ENCODE measurements around the gene AIFM2.
"Not testable (repeated sequence)": the region's sequence is repeated elsewhere in the genome, so short reads cannot be mapped to it uniquely, and the experiment has no call there.

Gene AIFM2

DNA sequence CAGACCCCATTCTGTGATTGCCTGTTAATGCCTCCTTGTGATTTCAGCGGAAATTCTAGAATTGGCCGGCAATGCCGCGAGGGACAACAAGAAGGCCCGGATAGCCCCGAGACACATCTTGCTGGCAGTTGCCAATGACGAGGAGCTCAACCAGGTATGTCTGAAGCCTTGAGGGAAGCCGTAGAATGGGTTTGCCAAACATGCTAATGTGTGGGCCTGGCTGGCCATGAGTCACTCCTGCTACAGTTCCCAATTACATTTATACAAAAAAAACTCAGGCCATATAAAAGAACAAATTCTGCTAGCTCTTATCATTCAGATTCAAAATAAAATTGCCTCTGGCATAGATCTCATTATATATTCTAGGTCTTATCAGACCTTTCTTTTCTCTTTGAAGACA lies 42.6 kb downstream of the AIFM2 start:
- H3K4me3 ChIP-seq (ENCODE audit: control insufficient read depth, low read depth, low read length), result no peak overlapping the region
- peak; percentile 9 for DNase-seq (ENCODE audit: low read depth)
- TF ChIP-seq, protein P1, sequence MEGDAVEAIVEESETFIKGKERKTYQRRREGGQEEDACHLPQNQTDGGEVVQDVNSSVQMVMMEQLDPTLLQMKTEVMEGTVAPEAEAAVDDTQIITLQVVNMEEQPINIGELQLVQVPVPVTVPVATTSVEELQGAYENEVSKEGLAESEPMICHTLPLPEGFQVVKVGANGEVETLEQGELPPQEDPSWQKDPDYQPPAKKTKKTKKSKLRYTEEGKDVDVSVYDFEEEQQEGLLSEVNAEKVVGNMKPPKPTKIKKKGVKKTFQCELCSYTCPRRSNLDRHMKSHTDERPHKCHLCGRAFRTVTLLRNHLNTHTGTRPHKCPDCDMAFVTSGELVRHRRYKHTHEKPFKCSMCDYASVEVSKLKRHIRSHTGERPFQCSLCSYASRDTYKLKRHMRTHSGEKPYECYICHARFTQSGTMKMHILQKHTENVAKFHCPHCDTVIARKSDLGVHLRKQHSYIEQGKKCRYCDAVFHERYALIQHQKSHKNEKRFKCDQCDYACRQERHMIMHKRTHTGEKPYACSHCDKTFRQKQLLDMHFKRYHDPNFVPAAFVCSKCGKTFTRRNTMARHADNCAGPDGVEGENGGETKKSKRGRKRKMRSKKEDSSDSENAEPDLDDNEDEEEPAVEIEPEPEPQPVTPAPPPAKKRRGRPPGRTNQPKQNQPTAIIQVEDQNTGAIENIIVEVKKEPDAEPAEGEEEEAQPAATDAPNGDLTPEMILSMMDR (conservative IDR thresholded peaks at IDR 0.05; ENCODE audit: control insufficient read depth, insufficient read depth, low read depth, low read length), result no peak

DNA sequence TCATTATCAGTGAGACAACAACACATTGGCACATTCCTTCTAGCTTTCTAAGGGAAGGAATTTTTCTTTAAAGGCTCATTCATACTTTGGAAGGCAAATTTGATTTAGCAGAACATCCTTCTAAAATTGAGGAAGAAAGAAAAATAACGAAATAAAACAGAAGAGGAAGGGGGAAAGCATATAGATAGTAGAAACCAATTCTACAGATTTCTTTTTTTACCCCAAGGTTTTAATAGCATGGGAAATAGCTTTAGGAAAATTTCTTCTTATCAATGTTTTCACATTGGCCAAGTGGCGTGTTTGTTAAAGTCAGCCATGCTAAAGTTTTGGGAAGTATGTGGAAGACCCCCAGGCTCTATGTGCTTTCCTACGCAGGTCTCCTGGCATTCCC lies 44.3 kb downstream of the AIFM2 start:
- no peak for DNase-seq (ENCODE audit: low read depth)

DNA sequence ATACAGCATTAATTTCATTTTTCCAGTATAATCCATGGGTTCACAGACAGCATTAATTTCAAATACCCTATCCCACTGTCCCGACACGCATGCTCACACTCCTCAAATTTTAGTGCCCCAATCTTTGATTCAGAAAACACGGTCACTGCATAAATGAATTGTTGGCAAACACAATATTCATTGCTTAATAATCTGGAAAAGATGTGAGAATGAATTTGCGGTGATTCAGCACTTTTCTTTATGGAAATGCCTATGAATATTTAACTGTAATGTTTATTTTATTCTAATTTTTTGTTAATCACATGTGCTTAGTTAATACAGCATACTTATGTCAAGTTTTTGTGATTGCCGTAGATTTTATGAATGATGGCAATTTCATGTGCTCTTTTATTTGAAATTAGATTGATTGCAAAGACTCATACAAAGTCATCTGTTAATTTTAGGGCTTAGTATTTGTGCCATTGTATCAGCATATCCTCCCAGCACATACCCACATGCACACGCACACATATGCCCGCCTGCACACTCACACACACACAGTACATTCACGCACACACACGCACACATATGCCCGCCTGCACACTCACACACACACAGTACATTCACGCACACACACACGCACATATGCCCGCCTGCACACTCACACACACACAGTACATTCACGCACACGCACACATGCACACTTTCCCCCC lies 44.9 kb downstream of the AIFM2 start:
- TF ChIP-seq, protein P1 (conservative IDR thresholded peaks at IDR 0.05; ENCODE audit: control insufficient read depth, insufficient read depth, low read depth, low read length), result no peak
- peak; percentile 2 for DNase-seq (ENCODE audit: low read depth)
- H3K4me3 ChIP-seq (ENCODE audit: control insufficient read depth, low read depth, low read length), result no peak overlapping the region

More for the DNA sequence above, 44.3 kb downstream of the AIFM2 start:
- TF ChIP-seq, protein P1 (conservative IDR thresholded peaks at IDR 0.05; ENCODE audit: control insufficient read depth, insufficient read depth, low read depth, low read length), result no peak
- no peak overlapping the region for H3K4me3 ChIP-seq (ENCODE audit: control insufficient read depth, low read depth, low read length)

DNA sequence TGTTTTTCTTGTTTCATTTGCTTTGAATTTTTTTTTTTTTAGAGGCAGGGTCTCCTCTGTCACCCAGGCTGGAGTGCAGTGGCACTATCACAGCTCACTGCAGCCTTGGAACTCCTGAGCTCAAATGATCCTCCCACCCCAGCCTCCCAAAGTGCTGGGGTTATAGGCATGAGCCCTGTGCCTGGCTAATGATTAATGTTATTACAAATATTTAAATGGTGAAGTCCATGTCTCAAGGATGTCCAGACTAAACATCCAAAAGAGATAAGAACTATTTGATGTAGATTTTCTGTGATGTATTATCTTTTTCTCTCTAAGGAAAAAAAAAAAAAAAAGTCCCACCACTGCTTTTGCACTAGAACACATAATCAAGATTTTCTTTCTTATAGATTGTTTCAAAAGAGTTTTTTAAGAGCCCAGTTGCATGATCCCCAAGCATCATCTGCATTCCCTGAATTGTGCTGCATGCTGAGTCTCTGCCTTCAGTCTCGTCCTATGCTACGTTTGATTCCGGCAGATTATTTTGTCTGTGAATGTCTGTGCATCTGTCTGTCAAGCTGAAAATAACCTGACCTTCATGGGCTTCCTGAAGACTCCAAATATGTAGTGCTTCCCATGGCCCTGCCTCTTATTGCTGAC lies 46.5 kb downstream of the AIFM2 start:
- TF ChIP-seq, protein P1 (conservative IDR thresholded peaks at IDR 0.05; ENCODE audit: control insufficient read depth, insufficient read depth, low read depth, low read length), result no peak
- no peak for DNase-seq (ENCODE audit: low read depth)
- no peak overlapping the region for H3K4me3 ChIP-seq (ENCODE audit: control insufficient read depth, low read depth, low read length)

DNA sequence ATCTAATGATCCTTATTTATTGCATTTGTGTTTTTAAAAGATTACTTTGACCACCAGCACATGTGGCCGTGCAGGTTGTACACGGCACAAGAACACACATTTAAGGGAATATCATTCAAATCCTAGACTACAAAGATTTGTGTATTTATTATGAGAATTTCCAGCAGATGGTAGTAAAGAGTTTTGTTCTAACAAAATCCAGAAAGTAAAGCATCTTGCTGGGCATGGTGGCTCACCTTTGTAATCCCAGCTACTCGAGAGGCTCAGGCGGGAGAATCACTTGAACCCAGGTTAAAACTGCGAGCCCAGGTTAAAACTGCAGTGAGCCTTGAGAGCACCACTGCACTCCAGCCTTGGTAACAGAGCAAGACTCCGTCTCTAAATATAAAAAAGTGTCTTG lies 48.4 kb downstream of the AIFM2 start:
- H3K4me3 ChIP-seq (ENCODE audit: control insufficient read depth, low read depth, low read length), result no peak overlapping the region
- TF ChIP-seq, protein P1 (conservative IDR thresholded peaks at IDR 0.05; ENCODE audit: control insufficient read depth, insufficient read depth, low read depth, low read length), result no peak
- DNase-seq (ENCODE audit: low read depth), result peak; percentile 4

DNA sequence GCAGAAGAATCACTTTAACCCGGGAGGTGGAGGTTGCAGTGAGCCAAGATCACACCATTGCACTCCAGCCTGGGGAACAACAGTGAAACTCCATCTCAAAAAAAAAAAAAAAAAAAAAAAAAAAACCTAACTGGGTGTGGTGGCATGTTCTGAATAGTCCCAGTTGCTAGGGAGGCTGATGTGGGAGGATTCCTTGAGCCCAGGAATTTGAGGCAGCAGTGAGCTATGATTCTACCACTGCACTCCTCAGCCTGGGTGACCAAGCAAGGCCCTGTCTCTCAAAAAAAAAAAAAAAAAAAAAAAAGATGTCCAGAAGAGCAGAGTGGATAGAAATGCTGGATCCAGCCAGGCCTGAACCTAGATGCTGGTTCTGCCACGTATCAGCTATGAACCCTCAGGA lies 51.8 kb downstream of the AIFM2 start:
- H3K4me3 ChIP-seq (ENCODE audit: control insufficient read depth, low read depth, low read length), result not testable (repeated sequence)

DNA sequence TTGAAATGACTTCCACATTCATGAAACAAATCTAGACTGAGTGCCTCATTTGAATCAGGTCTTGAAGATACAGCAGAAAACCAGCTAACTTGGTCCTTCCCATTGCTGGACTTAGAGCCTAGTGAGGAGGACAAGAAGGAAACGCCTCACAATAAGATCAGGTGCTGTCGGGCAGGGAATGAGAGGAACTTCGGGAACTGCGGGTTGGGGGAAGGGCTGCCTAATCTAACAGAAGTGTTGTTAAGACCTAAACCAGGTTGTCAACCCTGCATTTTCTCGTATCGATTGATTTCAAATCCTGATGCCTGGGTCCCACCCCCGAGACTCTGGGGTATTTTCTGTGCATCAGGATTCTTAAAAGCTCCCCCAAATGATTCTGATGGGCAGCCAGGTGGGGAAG lies 53.7 kb downstream of the AIFM2 start:
- no peak overlapping the region for H3K4me3 ChIP-seq (ENCODE audit: control insufficient read depth, low read depth, low read length)
- TF ChIP-seq, protein P1 (conservative IDR thresholded peaks at IDR 0.05; ENCODE audit: control insufficient read depth, insufficient read depth, low read depth, low read length), result no peak
- DNase-seq (ENCODE audit: low read depth), result no peak

More for the DNA sequence above, 51.8 kb downstream of the AIFM2 start:
- not testable (repeated sequence) for DNase-seq (ENCODE audit: low read depth)

Measured in fibroblast of mammary gland (primary cell).